C4-2B (cell line): ENCODE measurements around the gene CAMK4.

ENCODE experiments used
- H3K27ac ChIP-seq: fragments of 450-650 bp; 2 replicates; pipeline ENCODE4 v1.5.1; 2017
- ZFX ChIP-seq: fragments of 450-650 bp; IDR thresholded peaks from 2 replicates; pipeline ENCODE4 v1.6.1; 2017
- TF ChIP-seq, protein P1 (sequence below): fragments of 450-650 bp; conservative IDR thresholded peaks from 2 replicates; pipeline ENCODE4 v1.5.1; 2017; ENCODE audit warnings: mild to moderate bottlenecking

Gene CAMK4

DNA sequence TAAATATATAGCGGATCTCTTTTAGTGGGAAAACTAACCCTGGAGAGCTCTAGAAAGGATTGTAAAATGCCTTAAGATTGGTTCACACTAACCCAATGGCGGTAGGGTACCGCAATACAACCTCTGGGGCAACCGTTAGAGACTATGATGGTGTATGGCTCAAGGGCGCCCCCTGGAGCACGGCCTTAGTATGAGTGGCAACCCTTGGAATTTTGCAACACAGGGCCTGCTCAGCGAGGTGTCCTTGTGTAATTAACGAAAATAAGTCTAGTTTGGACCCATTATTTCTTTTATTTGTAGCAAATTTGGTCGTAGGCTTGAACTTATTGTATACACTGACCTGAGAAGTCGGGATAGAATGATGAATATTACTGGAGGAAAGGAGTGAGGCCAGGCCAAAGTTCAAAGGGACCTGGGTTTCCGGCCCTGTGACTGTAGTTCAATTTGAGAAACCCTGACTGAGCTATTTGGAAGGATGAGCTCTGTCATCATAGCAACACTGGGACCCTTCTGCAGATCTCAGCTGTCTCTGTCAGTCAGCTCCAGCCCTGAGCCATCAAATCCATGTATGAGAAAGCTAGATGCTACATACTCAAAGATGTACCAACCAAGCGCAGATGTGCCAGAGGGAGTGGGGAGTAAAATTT, 54.8 kb downstream of the CAMK4 start:
- no peak overlapping the region for H3K27ac ChIP-seq
- TF ChIP-seq, protein P1, sequence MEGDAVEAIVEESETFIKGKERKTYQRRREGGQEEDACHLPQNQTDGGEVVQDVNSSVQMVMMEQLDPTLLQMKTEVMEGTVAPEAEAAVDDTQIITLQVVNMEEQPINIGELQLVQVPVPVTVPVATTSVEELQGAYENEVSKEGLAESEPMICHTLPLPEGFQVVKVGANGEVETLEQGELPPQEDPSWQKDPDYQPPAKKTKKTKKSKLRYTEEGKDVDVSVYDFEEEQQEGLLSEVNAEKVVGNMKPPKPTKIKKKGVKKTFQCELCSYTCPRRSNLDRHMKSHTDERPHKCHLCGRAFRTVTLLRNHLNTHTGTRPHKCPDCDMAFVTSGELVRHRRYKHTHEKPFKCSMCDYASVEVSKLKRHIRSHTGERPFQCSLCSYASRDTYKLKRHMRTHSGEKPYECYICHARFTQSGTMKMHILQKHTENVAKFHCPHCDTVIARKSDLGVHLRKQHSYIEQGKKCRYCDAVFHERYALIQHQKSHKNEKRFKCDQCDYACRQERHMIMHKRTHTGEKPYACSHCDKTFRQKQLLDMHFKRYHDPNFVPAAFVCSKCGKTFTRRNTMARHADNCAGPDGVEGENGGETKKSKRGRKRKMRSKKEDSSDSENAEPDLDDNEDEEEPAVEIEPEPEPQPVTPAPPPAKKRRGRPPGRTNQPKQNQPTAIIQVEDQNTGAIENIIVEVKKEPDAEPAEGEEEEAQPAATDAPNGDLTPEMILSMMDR, result peak; percentile 92
- TF ChIP-seq ZFX, result no peak

DNA sequence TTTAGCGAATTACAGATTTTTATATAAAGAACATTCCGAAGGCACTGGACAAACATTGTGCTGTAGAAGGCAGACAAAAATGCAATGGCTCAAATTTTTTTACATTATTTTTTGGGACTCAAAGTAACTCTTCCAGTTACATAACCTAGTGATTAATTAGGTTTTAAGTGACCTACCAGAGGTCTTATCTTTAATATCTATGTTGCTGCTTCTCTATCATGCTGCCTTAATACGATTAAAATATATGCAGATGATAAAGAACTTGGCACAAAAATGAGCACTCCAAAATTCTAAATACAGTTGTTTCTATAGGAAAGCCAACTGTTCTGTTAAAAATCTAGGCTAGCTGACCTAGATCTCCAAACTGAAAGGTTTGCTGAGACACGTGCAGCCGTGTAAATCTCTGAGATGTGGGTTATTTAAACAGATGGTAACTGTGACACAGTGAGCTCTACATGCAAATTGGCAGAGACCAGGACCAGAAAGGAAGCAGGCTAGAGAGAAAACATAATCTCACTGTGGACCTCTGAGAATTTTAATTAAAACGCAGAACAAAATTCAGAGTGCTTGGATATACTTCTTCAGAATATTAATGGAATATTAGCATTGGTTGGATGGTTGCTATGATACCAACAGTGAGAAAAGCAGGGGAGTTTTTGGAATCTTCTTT, 56.2 kb downstream of the CAMK4 start:
- TF ChIP-seq ZFX, result no peak
- TF ChIP-seq, protein P1, result no peak
- no peak overlapping the region for H3K27ac ChIP-seq

DNA sequence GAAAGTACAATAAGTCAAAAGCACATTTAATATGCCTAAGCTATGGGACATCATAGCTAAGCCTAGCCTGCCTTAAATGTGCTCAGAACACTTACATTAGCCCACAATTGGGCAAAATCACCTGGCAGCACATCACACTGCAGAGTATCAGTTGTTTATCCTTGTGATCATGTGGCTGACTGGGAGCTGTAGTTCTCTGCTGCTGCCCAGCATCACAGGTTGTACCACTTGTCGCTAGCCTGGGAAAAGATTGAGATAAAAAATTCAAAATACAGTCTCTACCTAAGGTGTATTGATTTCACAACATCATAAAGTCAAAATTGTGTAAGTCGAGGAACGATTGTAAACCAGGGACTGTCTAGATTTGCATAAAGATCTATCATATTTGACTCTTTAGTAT, 58.6 kb downstream of the CAMK4 start:
- TF ChIP-seq, protein P1, result no peak
- TF ChIP-seq ZFX, result no peak
- H3K27ac ChIP-seq, result no peak overlapping the region

DNA sequence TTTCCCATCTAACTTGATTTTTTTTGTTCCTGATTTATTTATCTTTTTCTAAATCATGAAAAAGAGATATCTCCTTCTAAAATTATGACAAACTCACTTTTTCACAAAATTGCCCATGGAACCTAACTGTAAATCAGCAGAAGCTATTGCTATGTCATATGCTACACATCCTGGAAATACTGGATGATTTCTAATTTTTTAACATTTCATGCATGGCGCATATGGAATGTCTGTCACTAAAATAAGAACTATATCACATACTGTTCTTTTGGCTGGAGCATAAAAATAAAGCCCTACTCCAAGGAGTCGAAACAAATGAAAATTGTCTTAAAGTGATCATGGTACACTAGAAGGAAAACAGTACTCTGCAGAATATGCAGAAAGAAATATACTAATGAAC, 60.6 kb downstream of the CAMK4 start:
- H3K27ac ChIP-seq, result no peak overlapping the region
- TF ChIP-seq ZFX, result no peak
- TF ChIP-seq, protein P1, result no peak

DNA sequence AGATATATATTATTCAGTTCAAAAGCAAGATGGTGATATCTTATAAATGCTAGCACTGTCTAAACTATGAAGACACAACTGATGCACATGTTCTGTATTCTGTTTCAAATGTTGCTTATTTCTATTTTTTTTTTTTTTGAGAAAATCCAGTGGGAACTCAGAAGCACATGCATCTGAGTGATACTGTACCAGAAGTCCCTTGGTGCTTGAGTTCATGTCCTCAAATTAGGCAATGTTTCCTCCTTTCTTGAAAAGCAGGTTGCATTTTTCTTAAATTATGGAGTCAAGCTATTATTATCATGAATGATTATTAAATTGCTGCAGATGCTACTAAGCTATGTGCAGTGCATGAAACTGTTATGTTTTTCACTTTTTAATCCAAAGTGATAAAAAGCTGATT, 70.4 kb downstream of the CAMK4 start:
- TF ChIP-seq, protein P1, result no peak
- TF ChIP-seq ZFX, result no peak
- no peak overlapping the region for H3K27ac ChIP-seq

DNA sequence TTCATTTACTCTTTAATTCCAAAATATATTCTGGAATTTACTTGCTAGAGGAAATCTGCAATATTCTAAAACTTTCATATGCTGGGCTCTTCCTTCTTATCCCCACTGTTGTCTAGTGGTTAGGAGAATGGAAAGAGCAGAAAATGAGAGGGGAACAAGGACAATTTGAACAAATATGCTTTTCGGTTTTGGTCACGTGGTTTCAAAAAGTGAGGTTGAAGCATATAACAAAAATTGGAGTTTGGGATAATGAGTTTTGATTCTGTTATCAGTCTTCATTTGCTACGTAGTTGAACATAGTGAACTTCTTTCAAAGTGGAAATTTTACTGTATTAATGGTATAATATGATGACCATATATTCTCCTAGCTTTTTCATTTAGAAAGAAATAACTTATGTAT, 71.5 kb downstream of the CAMK4 start:
- no peak for TF ChIP-seq ZFX
- TF ChIP-seq, protein P1, result no peak
- H3K27ac ChIP-seq, result no peak overlapping the region

DNA sequence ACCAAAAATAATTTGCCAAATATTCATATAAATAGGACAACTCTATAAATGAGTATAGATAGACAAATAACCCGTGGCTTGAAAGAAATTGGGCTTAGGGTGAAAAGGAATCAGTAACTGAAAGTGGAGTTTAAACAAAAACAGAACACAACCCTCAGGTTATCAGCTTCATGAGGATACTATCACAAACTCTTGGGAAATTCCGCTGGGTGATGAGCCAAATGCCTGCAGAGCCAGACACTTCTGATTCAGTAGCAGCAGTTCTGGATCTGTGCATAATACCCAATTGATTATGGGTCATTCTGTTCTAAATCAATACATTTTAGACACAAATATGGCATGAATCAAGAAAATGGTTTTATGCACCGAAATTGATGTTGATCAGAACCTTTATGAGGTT, 72.4 kb downstream of the CAMK4 start:
- no peak overlapping the region for H3K27ac ChIP-seq
- TF ChIP-seq ZFX, result no peak
- TF ChIP-seq, protein P1, result no peak
